Naive B cell (primary cell): ENCODE results near the gene SQOR. TPM values are rescaled to one million over a fixed set of nuclear protein-coding genes. Genes with fewer than 3 reads are reported as not detected.
A peak's percentile ranks its signal among the peaks of the same experiment; 100 is the strongest.
"Not testable (repeated sequence)": the region's sequence is repeated elsewhere in the genome, so short reads cannot be mapped to it uniquely, and the experiment has no call there.

Experiments
- ATAC-seq, 2 donors: fragments of 150-1000 bp; cut with Tn5 transposase; 2 replicates each; pipeline ENCODE4 v1.10.0; 2021; ENCODE audit warnings: low read depth in 2 of 2, mild to moderate bottlenecking in 2 of 2, moderate library complexity in 2 of 2
- DNase-seq: peaks from one replicate; pipeline ENCODE4 v3.0.0; 2022
- H3K27ac Mint-ChIP-seq, 6 donors: one replicate each; pipeline ENCODE4 v1.8.0; 2020 to 2022; ENCODE audit warnings: mild to moderate bottlenecking in 6 of 6, mixed read lengths in 6 of 6, moderate library complexity in 5 of 6, inconsistent platforms in 2 of 6
- H3K27me3 Mint-ChIP-seq, 3 donors: one replicate each; pipeline ENCODE4 v1.8.0; 2021 to 2022; ENCODE audit warnings: mixed read lengths in 3 of 3, mild to moderate bottlenecking in 1 of 3
- H3K36me3 Mint-ChIP-seq, 2 donors: one replicate each; pipeline ENCODE4 v1.8.0; 2020 to 2022; ENCODE audit warnings: mixed read lengths in 2 of 2, inconsistent platforms in 1 of 2, mild to moderate bottlenecking in 1 of 2
- H3K4me1 Mint-ChIP-seq, 3 donors: one replicate each; pipeline ENCODE4 v1.8.0; 2020 to 2022; ENCODE audit warnings: mixed read lengths in 3 of 3, inconsistent platforms in 1 of 3, mild to moderate bottlenecking in 1 of 3, moderate library complexity in 1 of 3
- H3K4me3 Mint-ChIP-seq, 8 donors: one replicate each; pipeline ENCODE4 v1.8.0; 2020 to 2022; ENCODE audit warnings: mild to moderate bottlenecking in 8 of 8, mixed read lengths in 8 of 8, moderate library complexity in 8 of 8, inconsistent platforms in 2 of 8
- H3K9me3 Mint-ChIP-seq, 7 donors: one replicate each; pipeline ENCODE4 v1.8.0; 2020 to 2022; ENCODE audit warnings: mixed read lengths in 7 of 7, mild to moderate bottlenecking in 5 of 7, inconsistent platforms in 2 of 7, moderate library complexity in 1 of 7
- polyA plus RNA-seq, 6 donors: library from polyadenylated mRNA; unstranded; fragments of 300-500 nt; fragmentation: Illumina TruSeq; gene quantifications; one replicate each; pipeline ENCODE4 v1.2.3, GENCODE V29; 2021; ENCODE audit warnings: low read depth in 6 of 6

The SQOR gene
- polyA plus RNA-seq, 6 donors from 2014 or later, result 49.2 to 110 (median 67.1) TPM

GRCh38 chr15:45640616-45641015, 5.8 kb downstream of the SQOR start:
- no peaks in the 10 kb centered on the region for H3K9me3 Mint-ChIP-seq
- no peak for DNase-seq
- no peak overlapping the region for H3K27ac Mint-ChIP-seq
- no peak overlapping the region for H3K4me3 Mint-ChIP-seq
- H3K4me1 Mint-ChIP-seq, result peaks cover 36 to 80% (median 56%) of the 10 kb centered on the region in 3 donors
- peaks cover 10 to 13% of the 10 kb centered on the region in 2 donors for H3K36me3 Mint-ChIP-seq
- H3K27me3 Mint-ChIP-seq, result no peaks in the 10 kb centered on the region
- no peak for ATAC-seq

- no peaks in the 10 kb centered on the region for H3K9me3 Mint-ChIP-seq
- no peaks in the 10 kb centered on the region for H3K27me3 Mint-ChIP-seq
- DNase-seq (no peak), ATAC-seq (no peak)
- H3K27ac Mint-ChIP-seq, result no peak overlapping the region
- peaks cover 10 to 13% of the 10 kb centered on the region in 2 donors for H3K36me3 Mint-ChIP-seq
- no peak overlapping the region for H3K4me3 Mint-ChIP-seq
- peaks cover 39 to 75% (median 55%) of the 10 kb centered on the region in 3 donors for H3K4me1 Mint-ChIP-seq
These were observed 6.5 kb downstream of the SQOR start for GRCh38 chr15:45641374-45641781.

- Mint-ChIP-seq H3K27me3 (no peaks in the 10 kb centered on the region), H3K27ac (peak overlapping the region in 1 of 6 donors; percentile 64), H3K4me1 (peaks cover 37 to 66% (median 51%) of the 10 kb centered on the region in 3 donors), H3K4me3 (peak overlapping the region in 2 of 8 donors; percentile 3 to 43), H3K36me3 (peaks cover 10 to 13% of the 10 kb centered on the region in 2 donors), H3K9me3 (no peaks in the 10 kb centered on the region)
- DNase-seq (no peak), ATAC-seq (no peak)
These were observed 7.4 kb downstream of the SQOR start for GRCh38 chr15:45641999-45642932.

GRCh38 chr15:45644437-45644836, 9.6 kb downstream of the SQOR start:
- H3K9me3 Mint-ChIP-seq, result no peaks in the 10 kb centered on the region
- H3K4me3 Mint-ChIP-seq, result peak overlapping the region in 1 of 8 donors; percentile 47
- peaks cover 5 to 13% of the 10 kb centered on the region in 2 donors for H3K36me3 Mint-ChIP-seq
- H3K27me3 Mint-ChIP-seq, result no peaks in the 10 kb centered on the region
- DNase-seq (no peak), ATAC-seq (no peak)
- peak overlapping the region in 2 of 6 donors; percentile 70 to 72 for H3K27ac Mint-ChIP-seq
- H3K4me1 Mint-ChIP-seq, result peaks cover 32 to 61% (median 33%) of the 10 kb centered on the region in 3 donors

GRCh38 chr15:45645026-45645980, 10.5 kb downstream of the SQOR start:
- ATAC-seq (no peak), DNase-seq (no peak)
- no peak overlapping the region for H3K4me3 Mint-ChIP-seq

GRCh38 chr15:45646220-45646619, 11.4 kb downstream of the SQOR start:
- Mint-ChIP-seq H3K27ac (peak overlapping the region in 1 of 6 donors; percentile 49), H3K4me3 (no peak overlapping the region), H3K9me3 (peaks cover 0 to 5% (median 0%) of the 10 kb centered on the region in 7 donors), H3K4me1 (peaks cover 33 to 59% (median 38%) of the 10 kb centered on the region in 3 donors), H3K27me3 (no peaks in the 10 kb centered on the region), H3K36me3 (peaks cover 6 to 11% of the 10 kb centered on the region in 2 donors)
- DNase-seq, result no peak
- ATAC-seq, result no peak

More at GRCh38 chr15:45645026-45645980, 10.5 kb downstream of the SQOR start:
- peak overlapping the region in 2 of 6 donors; percentile 20 to 70 for H3K27ac Mint-ChIP-seq
- peaks cover 33 to 58% (median 36%) of the 10 kb centered on the region in 3 donors for H3K4me1 Mint-ChIP-seq
- peaks cover 0 to 3% (median 0%) of the 10 kb centered on the region in 7 donors for H3K9me3 Mint-ChIP-seq
- H3K27me3 Mint-ChIP-seq, result no peaks in the 10 kb centered on the region
- H3K36me3 Mint-ChIP-seq, result peaks cover 4 to 10% of the 10 kb centered on the region in 2 donors

- H3K9me3 Mint-ChIP-seq, result peaks cover 0 to 5% (median 0%) of the 10 kb centered on the region in 7 donors
- no peak for ATAC-seq
- peaks cover 6 to 12% of the 10 kb centered on the region in 2 donors for H3K36me3 Mint-ChIP-seq
- H3K4me1 Mint-ChIP-seq, result peaks cover 28 to 55% (median 38%) of the 10 kb centered on the region in 3 donors
- no peak for DNase-seq
- H3K27me3 Mint-ChIP-seq, result no peaks in the 10 kb centered on the region
- no peak overlapping the region for H3K27ac Mint-ChIP-seq
- no peak overlapping the region for H3K4me3 Mint-ChIP-seq
These were observed 13.0 kb downstream of the SQOR start for GRCh38 chr15:45647828-45648227.

GRCh38 chr15:45648521-45649200, 13.8 kb downstream of the SQOR start:
- H3K4me3 Mint-ChIP-seq, result peak overlapping the region in 2 of 8 donors; percentile 10 to 15
- no peaks in the 10 kb centered on the region for H3K27me3 Mint-ChIP-seq
- H3K36me3 Mint-ChIP-seq, result peaks cover 5 to 12% of the 10 kb centered on the region in 2 donors
- DNase-seq (no peak), ATAC-seq (no peak)
- peaks cover 35 to 57% (median 45%) of the 10 kb centered on the region in 3 donors for H3K4me1 Mint-ChIP-seq
- peak overlapping the region in 2 of 6 donors; percentile 34 to 41 for H3K27ac Mint-ChIP-seq
- H3K9me3 Mint-ChIP-seq, result peaks cover 0 to 5% (median 0%) of the 10 kb centered on the region in 7 donors

GRCh38 chr15:45650007-45650406, 15.2 kb downstream of the SQOR start:
- H3K27me3 Mint-ChIP-seq, ATAC-seq, H3K27ac Mint-ChIP-seq, H3K9me3 Mint-ChIP-seq, DNase-seq: not testable (repeated sequence)
- Mint-ChIP-seq H3K4me1 (peaks cover 38 to 58% (median 50%) of the 10 kb centered on the region in 3 donors), H3K4me3 (peak overlapping the region in 1 of 8 donors; percentile 58), H3K36me3 (peaks cover 5 to 12% of the 10 kb centered on the region in 2 donors)

GRCh38 chr15:45650889-45651525, 16.2 kb downstream of the SQOR start:
- Mint-ChIP-seq H3K27ac (no peak overlapping the region), H3K9me3 (peaks cover 0 to 7% (median 0%) of the 10 kb centered on the region in 7 donors), H3K4me1 (peaks cover 33 to 52% (median 44%) of the 10 kb centered on the region in 3 donors), H3K36me3 (peaks cover 5 to 12% of the 10 kb centered on the region in 2 donors), H3K4me3 (no peak overlapping the region), H3K27me3 (no peaks in the 10 kb centered on the region)
- DNase-seq, result no peak
- no peak for ATAC-seq

GRCh38 chr15:45653702-45654424, 19.0 kb downstream of the SQOR start:
- no peaks in the 10 kb centered on the region for H3K27me3 Mint-ChIP-seq
- peaks cover 5 to 12% of the 10 kb centered on the region in 2 donors for H3K36me3 Mint-ChIP-seq
- ATAC-seq, result no peak
- peak overlapping the region in 2 of 6 donors; percentile 33 to 70 for H3K27ac Mint-ChIP-seq
- H3K4me1 Mint-ChIP-seq, result peaks cover 31 to 56% (median 48%) of the 10 kb centered on the region in 3 donors
- peaks cover 0 to 7% (median 0%) of the 10 kb centered on the region in 7 donors for H3K9me3 Mint-ChIP-seq
- no peak overlapping the region for H3K4me3 Mint-ChIP-seq
- no peak for DNase-seq
